SIG-M5 (cell line): ENCODE measurements around the gene PLD5.
"Not testable (repeated sequence)": the region's sequence is repeated elsewhere in the genome, so short reads cannot be mapped to it uniquely, and the experiment has no call there.

Experiments used
- DNase-seq: peaks from one replicate; lab custom pipeline; 2025; lab: John Stamatoyannopoulos, UW

PLD5 gene

DNA sequence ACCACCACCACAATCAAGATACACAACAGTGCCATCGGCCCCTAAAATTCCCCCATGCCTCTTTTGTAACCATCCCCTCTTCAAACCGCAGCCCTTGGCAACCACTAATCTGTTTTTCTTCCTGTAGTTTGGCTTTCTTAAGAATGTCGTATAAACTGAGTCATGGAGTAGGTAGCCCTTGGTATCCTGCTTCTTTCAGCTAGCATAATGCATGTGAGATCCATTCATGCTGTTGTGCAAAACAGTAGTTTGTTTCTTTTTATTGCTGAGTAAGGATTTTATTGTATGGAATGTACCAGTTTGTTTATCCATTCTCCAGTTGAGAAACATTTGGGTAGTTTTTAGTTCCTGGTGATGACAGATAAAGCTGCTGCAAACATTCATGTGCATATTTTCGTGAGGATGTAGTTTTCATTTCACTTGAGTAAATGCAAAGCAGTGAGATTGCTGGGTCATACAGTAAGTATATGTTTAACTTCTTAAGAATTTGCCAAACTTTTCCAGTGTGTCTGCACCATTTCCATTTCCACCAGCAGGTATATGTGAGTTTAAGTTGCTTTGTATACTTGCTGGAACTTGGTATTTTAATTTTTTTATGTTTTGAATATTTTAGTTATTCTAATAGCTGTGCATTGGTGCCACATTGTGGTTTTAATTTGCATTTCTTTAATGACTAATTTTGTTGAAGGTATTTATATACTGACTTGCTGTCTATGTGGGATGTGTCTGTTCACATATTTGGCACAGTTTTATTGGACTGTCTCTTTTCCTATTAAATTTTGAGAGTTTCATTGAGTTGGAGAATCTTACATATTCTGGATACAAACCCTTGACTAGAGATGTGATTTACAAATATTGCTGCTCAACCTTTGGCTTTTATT lies 377.2 kb downstream of the PLD5 start:
- peak; percentile 43 for DNase-seq

DNA sequence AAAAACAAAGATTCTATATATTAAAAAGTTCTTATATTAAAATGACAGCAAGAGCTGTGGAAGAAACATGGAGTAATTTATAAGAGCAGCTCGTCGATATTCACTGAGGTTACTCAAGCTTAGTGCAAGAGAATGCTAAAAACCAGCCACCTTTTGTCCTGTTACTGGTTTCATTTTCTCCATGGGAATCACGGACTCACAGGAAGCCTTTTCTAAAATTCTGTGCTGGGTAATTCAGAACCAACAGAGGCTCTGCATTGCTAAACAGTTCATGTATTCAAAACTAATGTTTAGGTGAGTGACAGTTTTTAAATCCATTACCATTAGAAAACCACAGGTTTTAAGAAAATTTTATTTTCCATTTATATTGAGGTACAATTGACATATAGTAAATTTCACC lies 377.8 kb downstream of the PLD5 start:
- no peak for DNase-seq

DNA sequence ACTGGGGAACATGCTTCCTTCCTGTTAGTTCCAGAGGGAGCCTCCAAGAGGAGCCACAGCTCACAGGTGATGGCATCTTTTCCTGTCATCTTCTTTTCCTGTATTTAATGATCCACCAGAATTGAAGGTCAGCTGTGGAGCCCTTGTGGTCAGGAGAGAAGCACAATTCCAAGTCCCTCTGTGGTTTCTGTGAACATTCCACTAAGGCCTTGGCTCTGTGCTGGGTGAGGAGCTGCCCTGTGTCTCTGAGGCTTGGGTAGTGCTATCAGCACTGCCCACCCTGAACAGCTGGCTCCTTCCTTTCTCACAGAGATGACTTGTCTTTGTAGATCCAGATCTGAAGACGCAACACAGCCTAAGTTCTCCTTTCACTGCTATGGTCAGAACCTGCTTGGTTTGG lies 383.7 kb downstream of the PLD5 start:
- no peak for DNase-seq

DNA sequence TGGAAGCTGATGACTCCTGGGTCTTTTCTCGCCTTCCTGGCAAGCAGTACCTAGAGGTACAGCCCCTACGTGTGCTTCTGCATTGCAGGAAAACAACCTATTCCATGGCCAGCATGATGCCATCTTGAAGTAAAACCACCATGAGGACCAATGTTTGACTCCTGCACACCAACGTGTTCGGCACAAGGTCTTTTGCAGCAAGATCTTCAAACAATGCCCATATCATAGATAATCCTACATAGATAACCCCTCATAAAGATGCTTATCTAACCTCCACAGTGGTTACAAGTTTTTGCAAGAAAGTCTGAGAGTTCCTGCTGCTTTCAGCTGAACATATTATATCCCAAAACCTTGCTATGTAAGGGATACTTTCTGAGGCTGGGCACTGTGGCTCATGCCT lies 384.5 kb downstream of the PLD5 start:
- no peak for DNase-seq

DNA sequence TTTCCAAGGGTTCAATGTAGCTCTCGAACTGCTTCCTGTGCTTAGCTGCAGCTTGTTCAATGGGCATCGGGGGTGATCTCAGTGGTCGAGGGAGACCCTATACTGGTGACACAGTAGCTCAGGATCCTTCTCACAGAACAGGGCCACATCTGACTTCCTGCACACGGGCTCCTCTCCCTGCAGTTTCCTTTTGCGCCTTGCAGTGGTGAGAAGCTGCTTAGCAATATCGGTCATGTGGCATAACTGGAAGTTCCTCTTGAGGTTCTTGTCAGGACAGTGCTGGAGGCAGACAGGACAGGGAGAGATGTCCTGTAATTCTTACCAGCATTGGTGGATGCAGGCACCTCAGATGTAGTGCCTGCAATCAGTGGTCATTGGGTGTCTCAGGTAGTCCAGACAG lies 385.1 kb downstream of the PLD5 start:
- DNase-seq, result no peak

DNA sequence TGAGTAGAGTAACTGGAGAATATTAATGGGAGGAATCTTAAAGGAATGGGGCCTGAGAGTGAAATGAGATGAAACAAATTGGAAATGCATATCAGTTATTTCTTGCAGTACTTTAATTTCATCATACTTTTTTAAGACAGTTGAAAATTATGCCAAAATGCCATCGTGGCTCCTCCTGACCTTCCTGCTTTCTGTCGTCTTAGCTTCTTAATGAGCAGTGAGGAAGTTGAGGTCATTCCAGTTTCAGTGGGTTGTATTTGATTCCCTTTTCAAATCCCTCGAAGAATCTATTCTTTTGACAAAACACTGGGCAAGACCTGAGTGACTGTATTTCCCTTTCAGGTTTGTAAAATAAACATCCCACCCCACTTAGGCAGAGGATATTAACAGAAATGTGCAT lies 390.7 kb downstream of the PLD5 start:
- no peak for DNase-seq

DNA sequence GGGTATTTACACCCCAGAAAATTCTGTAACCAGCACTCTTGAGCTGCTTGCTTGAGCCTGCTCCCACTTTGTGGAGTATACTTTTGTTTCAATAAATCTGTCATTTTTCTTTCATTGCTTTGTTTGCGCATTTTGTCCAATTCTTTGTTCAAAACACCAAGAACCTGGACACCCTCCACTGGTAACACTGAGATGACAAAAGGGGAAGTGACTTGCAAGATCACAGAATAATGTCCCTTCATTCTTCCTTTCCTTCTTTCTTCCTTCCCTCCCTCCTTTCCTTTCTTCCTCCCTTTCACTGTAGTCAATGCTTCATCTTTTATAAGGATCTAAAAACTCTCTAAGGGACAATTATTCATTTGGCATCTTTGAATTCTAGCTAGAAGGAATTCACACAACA lies 391.1 kb downstream of the PLD5 start:
- no peak for DNase-seq

DNA sequence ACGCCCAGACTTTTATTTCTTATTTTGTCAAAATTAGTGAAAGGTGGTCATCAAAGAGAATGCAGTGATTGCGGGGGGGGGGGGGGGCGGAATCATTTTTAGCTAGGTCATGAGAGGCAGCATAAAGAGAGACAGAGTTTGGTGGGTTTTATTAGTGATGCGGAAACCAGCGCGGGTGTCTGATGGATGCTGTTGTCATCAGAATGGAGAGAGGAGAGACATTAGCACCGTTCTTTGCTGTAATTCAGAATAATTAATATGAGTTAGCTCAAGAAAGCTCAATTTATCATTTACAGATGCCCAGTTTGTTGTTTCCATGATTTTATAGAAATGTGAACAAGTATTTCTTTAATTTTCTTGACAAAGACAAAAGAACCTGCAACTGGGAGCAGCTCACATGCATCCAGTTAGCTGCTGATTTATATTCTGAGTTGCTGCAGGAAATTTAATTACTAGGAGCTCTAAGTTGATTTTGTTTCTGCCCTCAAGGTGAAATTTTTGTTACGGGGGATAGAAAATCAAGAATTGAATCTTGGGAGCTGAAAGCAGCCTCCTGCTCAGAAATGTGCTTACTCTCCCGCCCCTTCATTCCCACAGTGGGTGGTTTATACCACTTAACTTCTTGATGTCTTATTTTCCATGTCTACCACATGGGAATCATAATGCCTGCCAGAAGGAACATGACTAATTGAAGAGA lies 392.2 kb downstream of the PLD5 start:
- DNase-seq, result no peak

DNA sequence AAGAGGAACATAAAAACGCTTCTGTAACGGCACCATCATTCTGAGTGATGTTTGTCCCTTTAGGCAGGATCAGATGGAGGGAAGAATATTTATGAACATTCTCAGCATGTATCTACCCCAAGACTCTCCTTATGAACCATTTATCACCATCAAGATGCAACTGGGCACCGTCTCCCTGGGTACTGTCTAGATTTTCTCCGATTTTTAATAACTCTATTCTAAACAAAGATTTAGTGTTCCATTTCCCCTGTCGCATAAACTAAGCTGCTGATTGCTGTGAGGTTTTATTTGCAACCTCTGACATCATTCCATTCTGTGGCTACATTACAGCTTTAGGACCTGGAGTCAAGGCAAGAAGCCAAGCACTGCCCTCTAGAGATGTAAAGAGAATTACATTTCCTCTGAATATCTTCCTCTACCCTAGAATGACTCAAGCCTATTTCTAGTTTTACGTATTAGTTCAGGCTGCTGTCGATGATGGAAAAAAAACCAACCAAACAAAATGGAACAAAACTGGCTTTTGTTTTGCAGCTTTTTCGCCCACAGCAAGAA lies 395.5 kb downstream of the PLD5 start:
- no peak for DNase-seq

DNA sequence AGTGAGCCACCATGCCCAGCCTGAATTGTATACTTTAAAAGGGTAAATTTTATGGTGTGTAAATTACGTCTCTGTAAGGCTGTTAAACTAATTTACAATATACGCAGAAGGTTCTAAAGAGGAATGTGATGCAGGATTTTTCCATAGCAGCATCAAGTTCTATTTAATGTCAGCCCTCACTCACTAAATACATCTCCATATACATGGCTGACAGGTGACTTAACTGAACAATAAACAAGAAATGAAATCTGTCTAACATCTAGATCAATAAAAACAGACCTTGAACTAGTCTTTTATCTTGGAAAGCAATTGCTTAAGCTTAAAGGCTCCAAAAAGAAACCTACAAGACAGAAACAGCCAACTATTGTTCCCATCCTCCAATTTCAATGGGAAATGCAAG lies 404.1 kb downstream of the PLD5 start:
- DNase-seq, result no peak

DNA sequence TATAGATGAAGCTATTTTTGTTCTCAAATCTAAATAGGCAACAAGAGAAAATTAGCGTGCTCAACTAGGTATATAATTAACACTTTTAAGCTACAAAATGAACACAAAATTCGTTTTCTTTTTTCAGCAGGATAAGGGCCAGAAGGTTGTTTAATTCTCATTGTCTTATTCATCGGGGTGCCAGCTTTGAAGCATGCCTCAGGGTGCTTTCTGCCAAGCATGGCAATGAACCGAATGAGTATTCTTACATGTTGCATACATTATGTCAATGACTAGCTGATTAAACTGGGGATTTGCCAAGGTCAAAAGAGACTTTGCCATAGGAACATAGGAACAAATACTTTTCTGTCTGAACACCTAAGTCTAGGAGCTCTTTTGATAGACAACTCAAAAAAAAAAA lies 423.6 kb downstream of the PLD5 start:
- DNase-seq, result no peak

DNA sequence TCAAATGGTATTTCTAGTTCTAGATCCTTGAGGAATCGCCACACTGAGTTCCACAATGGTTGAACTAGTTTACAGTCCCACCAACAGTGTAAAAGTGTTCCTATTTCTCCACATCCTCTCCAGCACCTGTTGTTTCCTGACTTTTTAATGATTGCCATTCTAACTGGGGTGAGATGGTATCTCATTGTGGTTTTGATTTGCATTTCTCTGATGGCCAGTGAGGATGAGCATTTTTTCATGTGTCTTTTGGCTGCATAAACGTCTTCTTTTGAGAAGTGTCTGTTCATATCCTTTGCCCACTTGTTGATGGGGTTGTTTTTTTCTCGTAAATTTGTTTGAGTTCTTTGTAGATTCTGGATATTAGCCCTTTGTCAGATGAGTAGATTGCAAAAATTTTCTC lies 427.2 kb downstream of the PLD5 start:
- not testable (repeated sequence) for DNase-seq

DNA sequence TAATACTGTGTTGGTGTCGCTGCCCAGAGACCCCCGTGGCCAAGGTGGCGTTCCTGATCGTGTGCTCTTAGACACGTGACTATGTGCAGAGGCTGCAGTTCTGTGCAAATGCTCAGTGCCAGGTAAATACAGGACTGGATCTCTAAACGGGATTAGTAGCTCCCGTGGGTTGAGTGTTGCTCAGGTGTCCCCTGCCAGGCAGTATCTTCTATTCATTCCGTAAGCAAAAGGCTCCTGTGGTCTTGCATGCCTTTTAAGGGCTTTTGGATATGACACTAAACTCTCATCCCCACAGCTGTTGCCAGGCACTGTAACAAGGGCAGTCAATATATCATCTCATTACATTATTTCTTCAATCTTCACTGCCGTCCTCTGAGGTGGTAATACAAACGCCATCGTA lies 431.4 kb downstream of the PLD5 start:
- DNase-seq, result no peak

DNA sequence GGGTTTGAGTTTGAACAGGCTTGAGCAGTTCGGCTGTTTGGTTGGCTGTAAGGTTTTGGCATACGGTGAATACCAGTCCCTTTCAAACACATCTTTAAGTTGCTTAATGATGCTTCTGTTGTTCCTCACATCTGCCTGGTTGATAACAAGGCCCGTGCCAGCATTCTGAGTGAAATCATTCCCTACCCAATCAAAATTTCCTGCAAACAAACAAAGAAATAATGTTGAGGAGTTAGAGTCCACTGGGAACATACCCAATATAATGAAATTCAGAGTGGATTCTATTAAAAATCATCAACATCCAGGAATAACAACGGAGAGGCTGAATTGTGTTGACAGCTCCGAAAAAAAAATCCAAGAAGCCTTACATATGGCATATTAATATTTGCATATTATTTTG lies 434.6 kb downstream of the PLD5 start:
- no peak for DNase-seq

DNA sequence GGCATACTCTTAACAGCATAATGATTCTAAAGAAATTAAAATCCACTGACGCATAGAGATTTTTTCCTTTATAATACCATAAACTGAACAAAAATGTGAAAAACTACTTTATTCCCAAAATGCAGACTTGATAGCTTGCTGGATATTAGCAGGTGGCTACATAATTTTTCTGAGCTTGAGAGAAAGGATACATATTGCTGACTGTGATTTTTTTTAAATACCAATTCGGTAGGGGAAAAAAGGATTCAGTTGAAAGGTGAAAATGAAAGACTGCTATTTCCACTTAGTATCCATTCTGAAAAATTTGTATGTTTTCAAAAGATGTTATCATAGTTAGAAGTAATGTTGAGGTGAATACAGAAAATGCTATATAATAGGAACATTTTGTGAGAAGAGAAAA lies 435.6 kb downstream of the PLD5 start:
- no peak for DNase-seq

DNA sequence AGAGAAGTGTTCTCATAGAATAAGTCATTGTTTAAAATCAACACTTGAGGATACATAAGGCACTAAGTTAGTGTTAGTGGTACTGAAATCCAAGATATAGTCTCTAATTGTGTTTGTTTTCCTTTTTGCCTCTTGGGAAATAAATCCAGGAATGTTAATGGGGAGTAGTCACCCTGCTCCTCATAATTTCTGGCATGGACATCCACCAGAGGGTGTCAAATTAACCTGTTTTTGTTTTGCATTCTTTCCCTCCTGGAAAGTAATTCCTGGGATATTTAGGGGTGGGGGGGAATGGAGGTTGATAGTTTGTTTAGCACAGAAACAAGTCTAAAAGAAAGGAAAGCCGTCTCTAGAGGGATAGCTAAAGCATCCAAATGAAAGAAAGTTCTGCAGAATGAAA lies 437.8 kb downstream of the PLD5 start:
- DNase-seq, result no peak

DNA sequence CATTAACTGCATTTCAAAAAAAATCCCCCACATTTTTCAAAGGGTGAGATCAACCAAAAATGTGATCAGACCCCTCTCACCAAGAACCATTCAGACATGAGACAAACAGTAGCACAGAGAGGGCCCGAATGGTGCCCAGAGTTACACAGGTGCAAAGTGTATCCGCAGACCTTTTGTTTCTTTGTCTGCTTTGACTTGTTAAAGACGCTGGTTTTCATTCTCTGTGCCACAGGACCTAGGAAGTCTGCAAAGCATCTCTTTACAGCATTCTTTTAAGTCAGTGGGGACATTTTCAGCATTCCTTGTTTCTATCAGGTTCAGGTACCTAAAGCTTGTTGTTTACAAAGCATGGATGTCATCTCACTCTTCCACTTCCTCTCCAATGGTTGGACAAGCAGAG lies 438.4 kb downstream of the PLD5 start:
- DNase-seq, result no peak

DNA sequence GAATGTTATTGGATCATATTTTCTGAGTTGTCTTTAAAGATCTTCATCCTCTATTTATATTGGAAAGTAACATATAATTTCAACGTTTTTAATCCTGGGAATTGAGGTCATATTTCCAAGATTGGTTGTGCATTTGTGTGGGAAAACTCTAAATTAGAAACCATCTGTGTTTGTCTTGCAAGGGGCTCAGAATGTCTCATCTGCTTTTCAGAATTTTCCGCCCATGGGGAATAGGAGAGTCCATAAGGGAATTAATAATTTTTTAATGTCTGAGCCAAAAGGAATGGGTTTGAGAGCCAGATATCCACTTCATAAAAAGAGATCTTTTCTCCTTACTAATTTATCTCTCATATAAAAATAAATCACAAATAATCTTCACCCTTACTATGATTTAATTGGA lies 440.8 kb downstream of the PLD5 start:
- no peak for DNase-seq

DNA sequence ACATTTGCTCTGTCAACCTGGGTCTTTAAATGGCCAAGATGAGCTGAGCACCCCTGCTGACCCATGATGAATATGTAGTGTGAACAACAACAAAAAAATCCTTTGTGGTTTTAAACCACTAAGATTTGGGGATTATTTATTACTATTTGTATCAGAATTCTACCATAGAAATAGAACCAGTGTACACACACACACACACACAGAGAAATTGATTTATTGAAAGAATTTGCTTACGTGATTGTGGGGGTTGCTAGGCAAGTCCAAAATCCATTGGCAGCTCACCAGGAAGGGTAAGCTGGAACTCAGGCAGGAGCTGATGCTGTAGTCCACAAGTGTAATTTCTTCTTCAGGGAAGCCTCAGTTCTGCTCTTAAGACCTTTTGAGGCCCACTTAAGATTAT lies 443.1 kb downstream of the PLD5 start:
- no peak for DNase-seq

DNA sequence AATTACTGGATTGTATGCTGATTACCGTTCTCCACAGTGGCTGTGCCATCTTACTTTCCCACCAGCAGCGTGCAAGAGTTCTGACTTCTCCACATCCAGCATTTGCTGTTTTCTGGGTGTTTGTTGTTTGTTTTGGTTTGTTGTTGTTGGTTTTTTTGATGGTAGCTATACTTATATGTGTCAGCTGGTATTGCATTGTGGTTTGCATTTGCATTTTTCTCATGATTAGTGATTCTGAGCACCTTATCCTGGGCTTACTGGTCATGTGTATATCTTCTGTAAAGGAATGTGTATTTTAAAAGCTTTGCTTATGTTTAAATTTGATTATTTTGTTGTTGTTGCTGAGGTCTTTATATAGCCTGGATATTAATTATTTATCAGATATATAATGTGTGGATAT lies 458.7 kb downstream of the PLD5 start:
- no peak for DNase-seq

DNA sequence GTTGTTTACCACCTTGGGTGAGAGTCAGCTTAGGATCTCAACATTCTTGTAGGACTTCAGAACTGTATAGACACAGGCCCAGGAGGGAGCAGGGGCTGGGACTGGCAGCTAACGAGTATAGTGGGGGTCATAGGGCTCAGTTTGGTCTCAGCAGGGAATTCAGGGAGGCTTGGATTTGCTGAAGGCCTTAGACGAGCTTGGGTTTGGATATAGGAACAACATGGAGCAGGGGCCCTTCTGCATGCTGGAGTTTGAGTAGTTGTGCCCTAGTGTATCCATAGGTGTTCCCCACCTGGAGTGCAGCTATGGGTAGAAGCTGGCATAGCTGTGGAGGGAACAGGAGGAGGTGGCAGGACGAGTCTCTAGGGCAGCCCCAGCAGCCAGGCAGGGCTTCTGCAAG lies 462.2 kb downstream of the PLD5 start:
- DNase-seq, result no peak

DNA sequence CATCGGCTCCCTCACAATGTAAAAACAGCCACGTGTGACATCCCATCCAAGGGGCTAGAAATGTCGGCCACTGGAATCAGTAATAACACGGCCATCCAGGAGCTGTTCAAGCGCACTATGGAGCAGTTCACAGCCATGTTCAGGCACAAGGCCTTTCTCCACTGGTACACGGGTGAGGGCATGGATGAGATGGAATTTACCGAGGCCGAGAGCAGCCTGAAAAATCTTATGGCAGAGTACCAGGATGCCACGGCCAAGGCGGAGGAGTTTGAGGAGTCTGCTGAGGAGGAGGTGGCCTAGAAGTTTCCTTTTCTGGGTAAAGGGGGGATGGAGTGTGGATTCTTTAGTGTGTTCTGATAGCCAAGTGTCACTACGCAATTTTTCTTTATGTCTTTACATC lies 464.5 kb downstream of the PLD5 start:
- DNase-seq, result no peak

DNA sequence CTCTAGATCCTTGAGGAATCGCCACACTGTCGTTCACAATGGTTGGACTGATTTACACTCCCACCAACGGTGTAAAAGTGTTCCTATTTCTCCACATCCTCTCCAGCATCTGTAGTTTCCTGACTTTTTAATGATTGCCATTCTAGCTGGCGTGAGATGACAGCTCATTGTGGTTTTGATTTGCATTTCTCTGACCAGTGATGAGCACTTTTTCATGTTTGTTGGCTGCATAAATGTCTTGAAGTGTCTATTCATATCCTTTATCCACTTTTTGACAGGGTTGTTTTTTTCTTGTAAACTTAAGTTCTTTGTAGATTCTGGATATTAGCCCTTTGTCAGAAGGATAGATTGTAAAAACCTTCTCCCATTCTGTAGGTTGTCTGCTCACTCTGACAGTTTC lies 465.9 kb downstream of the PLD5 start:
- DNase-seq, result not testable (repeated sequence)
